Nephron (organoid): ENCODE results near the gene SORBS1.

Experiments used
- H3K27ac Mint-ChIP-seq, 3 experiments: 2 replicates each; pipeline ENCODE4 v1.8.0; 2020; ENCODE audit warnings: mixed read lengths in 3 of 3, mild to moderate bottlenecking in 2 of 3, moderate library complexity in 1 of 3
- H3K27me3 Mint-ChIP-seq: 2 replicates; pipeline ENCODE4 v1.8.0; 2021; ENCODE audit warnings: low read depth, mild to moderate bottlenecking, moderate library complexity, mixed read lengths
- H3K36me3 Mint-ChIP-seq: 2 replicates; pipeline ENCODE4 v1.8.0; 2020; ENCODE audit warnings: low read depth, mixed read lengths
- H3K4me1 Mint-ChIP-seq: 2 replicates; pipeline ENCODE4 v1.8.0; 2020; ENCODE audit warnings: mixed read lengths
- H3K4me3 Mint-ChIP-seq, 3 experiments: 2 replicates each; pipeline ENCODE4 v1.8.0; 2020; ENCODE audit warnings: mild to moderate bottlenecking in 3 of 3, mixed read lengths in 3 of 3, moderate library complexity in 2 of 3
- H3K9me3 Mint-ChIP-seq: 2 replicates; pipeline ENCODE4 v1.8.0; 2020; ENCODE audit warnings: mixed read lengths
- CTCF ChIP-seq, 3 experiments: fragments of 200-600 bp; sonication (generic); IDR thresholded peaks; one replicate each; pipeline ENCODE4 v1.5.0; 2021; ENCODE audit warnings: antibody characterized with exemption in 3 of 3; ENCODE audit not compliant: unreplicated experiment in 3 of 3

Gene SORBS1

DNA sequence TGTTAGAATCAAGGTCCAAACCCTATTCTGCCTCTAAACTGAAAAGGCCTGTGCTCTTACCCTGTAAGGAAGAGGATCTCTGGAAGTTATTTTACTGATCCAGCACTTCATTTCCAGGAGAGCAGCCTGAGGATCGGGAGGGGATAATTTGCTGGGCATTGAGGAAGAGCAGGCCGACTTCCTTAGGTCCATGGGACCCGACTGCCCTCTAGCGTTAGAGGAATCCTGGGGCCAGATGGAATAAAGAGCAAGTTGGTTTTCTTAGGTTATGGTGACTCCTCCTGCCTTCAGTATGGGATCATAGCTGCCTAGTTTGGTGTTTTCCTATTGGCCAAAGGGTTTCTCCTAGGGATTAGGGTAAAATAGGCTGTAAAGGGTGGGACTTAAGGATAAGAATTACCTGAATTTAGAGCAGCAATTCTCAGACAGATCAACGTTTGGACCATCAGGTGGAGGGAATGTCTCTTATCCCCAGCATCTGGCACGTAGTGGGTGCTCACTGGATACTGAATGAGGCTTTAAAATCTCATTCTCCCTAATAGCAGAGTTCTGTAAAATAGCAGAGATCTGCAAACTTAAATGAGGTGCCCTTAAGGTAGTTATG, 40.0 kb upstream of the SORBS1 start:
- Mint-ChIP-seq H3K9me3 (peaks cover 7% of the 10 kb centered on the region), H3K36me3 (peaks cover 8% of the 10 kb centered on the region), H3K27ac (peak overlapping the region in 1 of 3 experiments; percentile 8), H3K27me3 (no peaks in the 10 kb centered on the region), H3K4me1 (peaks cover 38% of the 10 kb centered on the region), H3K4me3 (no peak overlapping the region)
- peak; percentile 96 to 98 (median 96) for TF ChIP-seq CTCF (IDR thresholded peaks at IDR 0.05; ENCODE audit: unreplicated experiment in 3 of 3)

- peaks cover 7% of the 10 kb centered on the region for H3K9me3 Mint-ChIP-seq
- no peak overlapping the region for H3K27ac Mint-ChIP-seq
- peaks cover 3% of the 10 kb centered on the region for H3K36me3 Mint-ChIP-seq
- H3K4me1 Mint-ChIP-seq, result peaks cover 31% of the 10 kb centered on the region
- H3K4me3 Mint-ChIP-seq, result no peak overlapping the region
- H3K27me3 Mint-ChIP-seq, result no peaks in the 10 kb centered on the region
- no peak for TF ChIP-seq CTCF (IDR thresholded peaks at IDR 0.05; ENCODE audit: unreplicated experiment in 3 of 3)
These were observed 39.0 kb upstream of the SORBS1 start for GRCh38 chr10:95600158-95600557.

- Mint-ChIP-seq H3K27me3 (peaks cover 3% of the 10 kb centered on the region), H3K36me3 (no peaks in the 10 kb centered on the region), H3K4me3 (no peak overlapping the region), H3K9me3 (peaks cover 7% of the 10 kb centered on the region), H3K27ac (no peak overlapping the region), H3K4me1 (peaks cover 17% of the 10 kb centered on the region)
- TF ChIP-seq CTCF (IDR thresholded peaks at IDR 0.05; ENCODE audit: unreplicated experiment in 3 of 3), result no peak
These were observed 36.6 kb upstream of the SORBS1 start for GRCh38 chr10:95597788-95598187.

DNA sequence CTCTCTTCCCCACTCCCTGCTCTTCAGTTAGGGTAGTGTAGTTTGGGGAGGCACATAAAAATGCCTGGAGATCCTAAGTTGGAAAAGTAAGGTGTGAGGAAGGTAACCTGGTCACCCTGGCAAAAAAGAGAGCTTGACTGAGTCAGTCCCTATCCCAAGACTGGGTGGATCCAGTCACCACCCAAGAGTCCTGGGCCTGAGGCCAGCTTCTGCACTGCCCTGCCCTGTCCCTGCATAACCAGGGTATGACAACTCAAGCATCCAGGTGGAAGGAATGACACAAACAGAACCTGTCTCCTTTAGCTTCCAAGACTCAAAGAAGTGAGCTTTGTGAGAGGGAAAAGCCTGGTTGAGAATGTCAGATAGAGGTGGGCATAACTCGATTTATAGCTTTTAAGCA, 26.9 kb upstream of the SORBS1 start:
- H3K4me3 Mint-ChIP-seq, result no peak overlapping the region
- no peaks in the 10 kb centered on the region for H3K9me3 Mint-ChIP-seq
- peaks cover 8% of the 10 kb centered on the region for H3K27me3 Mint-ChIP-seq
- TF ChIP-seq CTCF (IDR thresholded peaks at IDR 0.05; ENCODE audit: unreplicated experiment in 3 of 3), result no peak
- no peaks in the 10 kb centered on the region for H3K4me1 Mint-ChIP-seq
- H3K27ac Mint-ChIP-seq, result no peak overlapping the region
- no peaks in the 10 kb centered on the region for H3K36me3 Mint-ChIP-seq

GRCh38 chr10:95579835-95580535, 18.8 kb upstream of the SORBS1 start:
- Mint-ChIP-seq H3K27ac (peak overlapping the region in 1 of 3 experiments; percentile 47), H3K4me1 (peaks cover 3% of the 10 kb centered on the region), H3K36me3 (no peaks in the 10 kb centered on the region), H3K9me3 (no peaks in the 10 kb centered on the region), H3K27me3 (peaks cover 8% of the 10 kb centered on the region), H3K4me3 (no peak overlapping the region)
- no peak for TF ChIP-seq CTCF (IDR thresholded peaks at IDR 0.05; ENCODE audit: unreplicated experiment in 3 of 3)

DNA sequence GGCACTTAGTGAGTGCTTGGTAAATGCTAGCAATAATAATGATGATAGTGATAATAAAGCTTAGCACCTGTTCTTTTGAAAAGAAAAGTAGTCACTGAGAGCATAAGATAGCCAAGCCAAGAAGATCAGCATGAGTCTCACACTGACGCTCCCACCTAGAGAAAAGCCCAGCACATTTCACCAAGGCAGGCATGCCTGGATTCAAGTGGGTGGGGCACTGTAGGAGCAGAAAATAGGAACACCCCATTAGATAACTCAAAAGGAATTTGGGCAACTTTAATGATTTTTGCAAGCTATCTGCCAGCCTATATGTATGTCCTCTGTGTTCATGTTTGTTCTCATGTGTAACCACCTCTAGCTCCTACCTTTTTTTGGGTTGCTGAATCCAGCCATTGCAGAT, 18.1 kb upstream of the SORBS1 start:
- Mint-ChIP-seq H3K9me3 (no peaks in the 10 kb centered on the region), H3K27me3 (peaks cover 8% of the 10 kb centered on the region), H3K36me3 (no peaks in the 10 kb centered on the region), H3K27ac (peak overlapping the region in 1 of 3 experiments; percentile 47), H3K4me3 (no peak overlapping the region), H3K4me1 (peaks cover 10% of the 10 kb centered on the region)
- no peak for TF ChIP-seq CTCF (IDR thresholded peaks at IDR 0.05; ENCODE audit: unreplicated experiment in 3 of 3)
